Right lung (tissue), 5 donors: ENCODE data around the gene WDR86. TPM values are rescaled to one million over a fixed set of nuclear protein-coding genes. Genes with fewer than 3 reads are reported as not detected.

Source experiments
- DNase-seq, 2 donors: peaks; one replicate each; pipeline ENCODE4 v3.0.0-alpha.2; 2013
- polyA plus RNA-seq, 5 donors: library from polyadenylated mRNA; unstranded; fragments of 120-200 nt; gene quantifications; one replicate each; pipeline versions ENCODE4 v1.2.1 to v1.2.3, GENCODE V29; 2013; ENCODE audit warnings: inconsistent platforms in 1 of 5, low replicate concordance in 1 of 5; ENCODE audit not compliant: insufficient read length in 5 of 5, insufficient read depth in 1 of 5

The WDR86 gene
- polyA plus RNA-seq, 5 donors: 13.3 to 30.5 (median 19.8) TPM

DNA sequence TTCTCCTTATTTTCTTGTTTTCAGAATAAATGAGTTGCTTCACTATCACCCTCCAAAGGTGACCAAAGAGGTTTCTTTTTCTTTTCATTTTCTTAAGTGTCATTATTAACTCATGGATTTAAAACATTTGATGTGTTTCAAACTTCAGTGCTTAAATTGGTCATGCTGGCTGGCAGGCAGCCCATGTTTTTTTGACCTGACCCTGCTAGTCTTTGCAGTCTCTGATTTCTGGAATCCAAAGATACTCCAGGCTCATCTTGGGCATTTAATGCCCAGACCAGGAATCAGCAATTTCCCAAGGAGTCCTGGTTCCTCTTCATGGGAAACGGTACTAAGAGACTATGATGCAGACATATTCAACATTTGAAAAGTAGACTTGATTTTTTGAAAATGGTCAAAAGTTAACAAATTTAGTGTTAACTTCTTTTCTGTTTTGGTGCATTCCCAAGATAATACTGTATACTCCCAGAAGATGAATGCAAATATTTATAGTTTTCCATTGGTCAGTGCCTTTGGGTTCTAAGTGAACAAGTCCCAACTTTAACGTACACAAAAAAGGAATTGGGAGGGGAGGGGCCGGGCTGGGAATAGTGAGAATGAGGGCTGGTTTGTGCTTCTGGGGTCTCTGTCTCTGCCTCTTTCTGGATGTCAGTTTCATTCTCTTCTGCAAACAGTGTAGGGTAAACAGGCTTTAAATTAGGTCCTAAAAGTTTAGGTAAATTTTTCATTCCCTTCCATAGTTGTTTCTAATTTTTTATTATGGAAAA, 48.5 kb downstream of the WDR86 start:
- DNase-seq: no peak

GRCh38 chr7:151352512-151352911, 57.3 kb downstream of the WDR86 start:
- DNase-seq: no peak

- DNase-seq: no peak
Observed at GRCh38 chr7:151351967-151352366, 57.9 kb downstream of the WDR86 start.

DNA sequence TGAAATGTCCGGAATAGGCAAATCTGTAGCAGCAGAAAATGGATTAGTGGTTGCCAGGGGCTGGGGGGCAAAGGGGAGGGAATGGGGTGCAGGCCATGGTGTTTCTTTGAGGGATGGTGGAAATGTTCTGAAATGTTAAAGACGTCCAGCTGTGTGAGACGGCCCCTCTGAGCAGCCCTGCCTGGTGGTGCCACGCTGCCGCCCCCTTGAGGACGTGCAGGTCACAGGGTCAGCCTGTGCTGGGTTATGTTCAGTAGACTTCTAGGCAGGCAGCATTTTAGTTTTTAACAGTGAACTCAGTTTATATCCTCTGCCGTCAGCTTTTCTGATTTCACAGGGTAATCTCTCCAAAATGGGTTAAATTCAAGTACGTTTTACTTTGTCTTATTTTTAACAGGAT, 58.8 kb downstream of the WDR86 start:
- no peak for DNase-seq

DNA sequence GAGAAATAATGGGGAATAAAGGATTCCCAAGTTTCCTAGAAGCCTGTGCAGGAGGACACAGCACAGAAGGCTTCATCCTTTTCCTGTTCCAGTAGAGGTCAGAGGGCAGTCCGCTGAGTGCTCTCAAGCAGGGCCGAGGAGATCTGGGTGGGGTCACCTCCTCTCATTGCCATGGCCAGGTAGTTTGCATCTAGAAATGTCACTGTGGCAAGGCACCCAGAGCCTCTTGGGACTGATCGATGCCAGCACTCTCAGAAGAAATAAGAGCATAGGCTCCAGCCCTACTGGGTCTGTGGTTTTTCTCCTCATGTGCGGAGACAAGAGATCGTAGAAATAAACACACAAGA, 60.4 kb downstream of the WDR86 start:
- DNase-seq: no peak

DNA sequence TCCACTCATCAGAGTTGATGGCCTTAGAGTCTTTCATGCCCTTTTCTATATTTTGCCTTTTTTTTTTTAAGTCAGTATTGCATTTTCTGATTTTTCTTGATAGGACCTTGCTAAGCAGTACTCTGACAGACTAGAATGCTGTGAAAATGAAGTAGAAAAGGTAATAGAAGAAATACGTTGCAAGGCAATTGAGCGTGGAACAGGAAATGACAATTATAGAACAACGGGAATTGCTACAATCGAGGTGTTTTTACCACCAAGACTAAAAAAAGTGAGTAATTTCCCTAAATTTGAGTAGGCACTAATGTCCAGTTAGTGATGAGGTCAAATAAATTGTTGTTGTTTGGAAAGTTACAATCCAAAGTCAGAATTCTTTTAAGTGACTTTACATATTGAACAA, 60.9 kb downstream of the WDR86 start:
- no peak for DNase-seq

DNA sequence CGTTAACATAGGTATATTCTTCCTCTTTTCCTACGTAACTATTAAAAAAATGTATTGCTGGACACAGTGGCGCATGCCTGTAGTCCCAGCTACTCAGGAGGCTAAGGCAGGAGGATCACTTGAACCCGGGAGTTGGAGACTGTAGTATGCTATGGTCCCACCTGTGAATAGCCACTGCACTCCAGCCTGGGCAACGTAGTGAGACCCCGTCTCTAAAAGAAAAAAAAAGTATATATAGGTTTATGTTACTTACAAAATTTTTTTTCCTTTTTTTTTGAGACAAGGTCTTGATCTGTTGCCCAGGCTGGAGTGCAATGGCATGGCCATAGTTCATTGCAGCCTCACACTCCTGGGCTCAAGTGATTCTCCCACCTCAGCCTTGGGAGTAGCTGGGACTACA, 62.6 kb downstream of the WDR86 start:
- no peak for DNase-seq

DNA sequence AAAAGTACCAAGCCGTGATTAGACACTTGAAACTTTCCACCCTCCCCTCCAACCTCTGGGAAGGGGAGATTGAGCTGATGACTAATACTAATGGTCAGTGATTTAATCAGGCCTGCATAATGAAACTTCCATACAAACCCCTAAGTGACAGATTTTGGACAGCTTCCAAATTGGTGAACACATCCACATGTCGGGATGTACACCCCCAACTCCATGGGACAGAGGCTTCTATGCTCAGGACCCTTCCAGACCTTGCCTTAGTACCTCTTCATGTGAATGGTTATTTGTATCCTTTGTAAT, 63.4 kb downstream of the WDR86 start:
- DNase-seq: no peak

DNA sequence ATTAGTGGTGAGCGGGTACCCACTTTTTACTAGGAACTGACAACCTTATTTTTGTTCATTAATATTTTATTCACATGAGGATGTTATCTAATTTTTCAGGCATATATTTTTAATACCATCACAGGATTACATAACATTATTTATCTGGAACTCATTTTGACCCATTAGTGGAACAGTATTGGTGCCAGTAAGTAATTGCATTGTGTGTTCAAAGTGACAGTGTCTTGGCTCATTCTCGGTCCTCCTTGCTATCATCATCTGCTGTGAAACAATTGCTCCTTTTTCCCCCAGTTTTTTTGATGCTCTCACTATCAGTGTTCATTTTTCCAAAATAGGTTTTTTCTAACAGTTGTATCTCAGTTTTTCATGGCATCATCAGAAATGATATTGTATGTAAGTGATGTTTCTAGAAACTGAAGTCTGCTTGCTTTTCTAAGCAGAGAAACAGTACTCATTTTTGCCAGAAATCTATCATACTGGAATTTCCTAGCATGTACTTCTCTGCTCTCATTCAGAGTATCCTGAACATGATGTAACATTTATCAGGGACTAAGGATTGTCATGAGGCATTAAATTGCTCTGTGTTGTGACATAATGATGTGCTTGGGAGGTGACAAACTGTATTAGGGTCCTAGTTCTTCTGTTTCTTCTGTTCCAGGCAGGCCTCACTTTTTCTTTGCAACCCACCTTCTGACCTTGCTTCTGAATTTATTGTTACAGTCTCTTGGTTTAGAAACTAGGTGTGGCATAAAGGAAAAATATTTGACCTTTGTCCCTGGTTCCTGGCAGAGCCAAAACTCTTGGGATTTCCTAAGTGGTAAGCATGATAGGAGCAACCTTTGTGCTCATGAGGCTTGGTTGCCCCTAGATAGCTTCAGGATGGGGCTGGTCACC, 64.0 kb downstream of the WDR86 start:
- DNase-seq: no peak

GRCh38 chr7:151343516-151343915, 66.3 kb downstream of the WDR86 start:
- DNase-seq: no peak

DNA sequence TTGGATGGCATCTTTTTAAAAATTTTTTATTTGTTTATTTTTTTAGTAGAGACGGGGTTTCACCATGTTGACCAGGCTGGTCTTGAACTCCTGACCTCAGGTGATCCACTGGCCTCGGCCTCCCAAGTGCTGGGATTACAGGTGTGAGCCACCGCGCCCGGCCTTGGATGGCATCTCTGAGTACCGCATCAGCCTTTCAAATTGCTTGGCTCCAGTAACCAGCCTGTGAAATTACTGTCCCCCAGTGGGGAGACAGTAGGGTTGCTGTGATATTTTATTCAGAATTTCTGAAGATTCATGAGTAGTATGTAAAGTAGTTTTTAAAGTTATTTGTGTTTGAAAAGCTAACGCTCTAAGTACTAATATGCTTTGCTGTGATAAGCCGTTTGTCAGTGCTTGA, 67.0 kb downstream of the WDR86 start:
- DNase-seq: no peak

GRCh38 chr7:151342102-151342646, 67.7 kb downstream of the WDR86 start:
- DNase-seq: no peak

DNA sequence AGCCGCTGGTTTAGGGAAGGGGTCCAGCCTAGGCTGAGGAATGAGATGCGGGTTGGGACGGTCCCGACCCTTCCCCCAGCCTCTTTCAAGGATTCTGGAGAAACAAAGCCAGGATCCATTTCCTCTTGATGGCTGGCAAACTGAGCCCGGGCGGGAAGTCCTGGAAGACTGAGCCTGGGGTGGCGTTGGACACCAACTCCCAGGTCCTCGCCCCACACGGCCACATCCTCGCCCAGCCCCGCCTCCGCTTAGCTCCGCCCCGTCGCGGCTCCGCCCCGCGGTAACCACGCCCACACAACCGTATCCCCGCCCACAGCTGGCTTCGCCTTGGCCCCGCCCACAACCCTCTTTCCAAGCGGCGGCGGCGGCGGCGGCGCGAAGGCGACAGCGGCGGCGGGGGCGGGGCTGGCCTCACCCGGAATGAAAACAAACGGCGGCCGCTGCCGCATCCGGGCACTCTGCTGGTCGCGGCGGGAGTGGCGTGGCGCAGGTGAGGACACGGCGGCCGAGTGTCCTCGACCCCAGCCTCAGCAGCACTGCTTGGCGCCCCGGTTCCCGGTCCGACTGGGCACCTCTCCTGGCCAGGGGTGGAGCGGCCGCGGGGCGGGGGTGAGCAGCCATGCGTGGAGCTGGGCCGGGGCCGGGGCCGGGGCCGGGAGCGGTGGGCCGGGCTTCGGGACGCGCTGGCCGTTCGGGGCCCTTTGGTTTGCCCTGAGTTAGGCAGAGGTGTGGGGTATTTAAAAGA, 68.3 kb downstream of the WDR86 start, which contains the start of gene NUB1:
TSS of gene NUB1 (plus strand) at position 456 of the 745 bp plus-strand sequence. CDS start 3,538 bp downstream, outside the sequence.
- peak; percentile 82 to 85 for DNase-seq

DNA sequence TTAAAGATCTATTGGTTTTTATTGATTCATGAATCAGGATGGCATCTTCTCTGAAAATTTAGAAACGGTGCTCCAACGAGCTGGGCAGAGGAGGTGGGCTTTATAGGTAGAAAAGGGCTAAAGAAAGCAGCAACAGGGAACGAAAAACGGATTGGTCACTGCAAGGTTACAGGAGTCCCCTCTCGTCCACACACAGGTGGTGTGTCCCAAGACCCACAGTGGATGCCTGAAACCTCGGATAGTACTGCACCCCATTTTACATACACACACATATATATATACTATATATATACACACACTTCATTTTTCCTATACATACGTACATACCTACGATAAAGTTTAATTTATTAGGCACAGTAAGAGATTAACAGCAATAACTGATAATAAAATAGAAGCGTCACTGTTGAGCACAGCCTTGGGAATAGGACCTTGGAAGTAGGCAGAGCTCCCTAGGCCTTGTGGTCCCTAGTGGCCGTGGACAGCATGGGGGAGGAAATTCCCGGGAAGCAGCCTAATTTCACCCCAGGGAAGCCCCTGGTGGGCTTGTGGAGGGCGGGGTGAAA, 69.0 kb downstream of the WDR86 start:
- DNase-seq: no peak

DNA sequence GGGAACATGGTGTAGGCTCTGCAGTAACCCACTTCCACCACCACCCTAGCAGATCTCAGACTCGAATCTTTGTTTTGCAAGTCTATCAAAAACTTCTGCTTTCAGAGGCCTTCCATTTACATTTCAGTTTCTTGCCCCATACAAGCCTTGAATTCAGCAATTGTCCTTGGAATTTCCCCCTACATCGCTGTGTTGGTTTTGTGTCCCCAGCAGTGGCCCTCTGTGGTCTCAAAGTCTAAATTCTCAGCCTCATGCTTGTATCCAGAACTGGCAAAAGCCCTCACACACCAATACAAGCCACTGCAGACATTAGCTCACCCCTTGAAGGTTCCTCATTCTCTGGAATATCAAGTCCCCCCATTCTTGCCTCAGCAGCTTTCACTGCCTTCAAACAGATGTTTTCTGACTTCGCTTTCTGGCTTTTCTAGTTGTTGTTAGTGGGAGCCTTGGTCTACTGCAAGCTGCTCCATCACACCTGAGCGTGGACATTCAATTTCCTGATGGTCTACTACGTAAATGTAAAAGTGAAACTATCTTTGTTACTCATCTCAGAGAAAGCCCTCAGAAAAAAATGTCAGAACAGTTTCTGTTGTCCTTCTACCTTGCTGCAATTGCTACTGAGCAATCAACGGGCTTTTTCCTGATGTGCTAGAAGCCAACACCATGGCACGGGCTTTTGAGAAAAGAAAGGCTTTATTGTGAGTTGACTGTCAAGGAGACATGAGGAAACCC, 70.0 kb downstream of the WDR86 start:
- no peak for DNase-seq

DNA sequence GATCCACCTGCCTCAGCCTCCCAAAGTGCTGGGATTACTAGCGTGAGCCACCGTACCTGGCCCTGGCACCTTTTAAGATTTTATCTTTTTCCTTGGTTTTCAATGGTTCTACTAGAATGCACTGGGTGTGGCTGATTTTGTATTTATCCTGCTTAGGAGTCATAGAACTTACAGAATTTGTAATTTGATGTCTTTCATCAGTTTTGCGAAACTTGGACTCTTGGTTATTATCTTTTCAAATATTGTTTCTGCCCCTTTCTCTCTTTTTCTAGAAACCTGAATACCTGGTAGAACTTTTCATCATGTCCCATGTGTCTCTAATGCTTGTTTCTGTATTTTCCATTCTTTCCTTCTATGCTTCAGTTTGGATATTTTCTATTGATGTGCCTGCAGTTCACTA, 71.0 kb downstream of the WDR86 start:
- DNase-seq: no peak

- DNase-seq: no peak
Observed at GRCh38 chr7:151337346-151337745, 72.5 kb downstream of the WDR86 start.

- DNase-seq: no peak
Observed at GRCh38 chr7:151336027-151336708, 73.7 kb downstream of the WDR86 start.

- DNase-seq: no peak
Observed at GRCh38 chr7:151334628-151335027, 75.2 kb downstream of the WDR86 start.
